ENCODE measurements around the gene SCARB2.

SCARB2 gene

DNA sequence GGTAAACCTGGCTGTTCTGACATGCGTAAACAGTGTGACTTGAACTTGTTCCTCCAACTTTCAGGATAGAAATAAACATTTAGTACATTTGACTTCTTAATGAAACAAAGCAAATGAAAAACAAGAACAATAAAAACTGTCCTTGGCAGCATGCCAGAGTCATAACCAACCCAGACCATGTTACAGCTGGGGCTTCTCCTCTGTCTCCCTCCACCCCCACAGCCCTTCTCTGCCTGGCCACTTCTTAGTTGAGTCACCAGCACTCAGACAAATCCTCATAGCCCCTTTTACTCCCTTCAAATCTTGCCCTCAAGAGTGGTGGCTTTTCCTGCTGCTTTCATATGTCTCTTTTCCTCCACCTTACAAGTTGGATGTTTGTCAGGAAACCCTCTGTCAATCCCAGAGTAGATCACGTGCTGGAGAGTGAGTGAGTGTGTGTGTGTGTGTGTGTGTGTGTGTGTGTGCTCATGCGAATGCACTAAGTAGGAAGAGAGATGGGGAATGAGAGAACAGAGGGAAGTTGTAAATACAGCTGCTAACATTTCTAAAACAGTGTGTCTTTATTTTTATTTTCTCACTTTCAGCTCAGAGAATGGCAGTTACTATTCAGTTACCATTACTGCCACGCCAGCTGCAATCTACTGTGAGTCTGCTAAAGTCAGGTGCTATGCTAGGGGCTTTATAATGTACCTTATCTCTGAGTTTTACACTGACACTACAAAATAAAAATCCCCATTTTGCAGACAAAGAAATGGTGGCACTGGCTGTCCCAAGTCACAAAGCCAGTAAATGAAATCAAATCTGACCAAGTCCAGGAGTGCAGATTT is 15.0 kb downstream of the SCARB2 start:
- DNase-seq: peak; percentile 87 to 93 (median 89)

GRCh38 chr4:76197971-76198410 is 15.6 kb downstream of the SCARB2 start:
- DNase-seq: peak; percentile 77 to 91 (median 86)

DNA sequence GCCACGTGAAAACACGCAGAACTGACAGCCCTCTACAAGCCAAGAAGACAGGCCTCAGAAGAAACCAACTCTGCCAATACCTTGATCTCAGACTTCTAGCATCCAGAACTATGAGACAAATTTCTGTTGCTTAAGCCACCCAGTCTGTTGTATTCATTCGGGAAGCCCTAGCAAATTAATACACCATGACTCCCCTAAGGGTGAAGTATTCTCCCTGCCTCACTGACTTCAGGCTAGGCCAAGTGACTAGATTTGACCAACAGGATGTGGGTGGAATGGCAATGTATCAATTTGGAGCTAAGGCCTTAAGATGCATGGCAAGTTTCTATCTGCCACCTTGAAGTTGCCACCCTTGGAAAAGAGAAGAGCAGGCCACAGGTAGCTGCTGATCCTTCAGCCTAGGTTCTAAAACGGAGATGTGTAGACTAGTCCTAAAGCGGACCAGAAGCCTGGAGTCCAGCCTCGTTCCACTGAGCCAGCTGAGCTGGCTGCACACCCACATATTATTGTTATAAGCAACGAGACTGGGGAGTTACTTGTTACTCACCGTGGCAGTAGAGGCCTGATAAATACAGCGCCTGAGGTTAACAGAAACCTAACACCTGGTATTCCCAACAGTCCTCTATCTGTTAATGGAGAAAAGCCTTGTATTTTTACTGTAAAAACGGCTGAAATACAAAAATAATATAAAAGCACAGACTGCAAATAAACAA is 16.4 kb downstream of the SCARB2 start:
- DNase-seq: peak in 1 of 4 experiments; percentile 31

- no peak for DNase-seq
Observed at GRCh38 chr4:76196376-76196775, 17.2 kb downstream of the SCARB2 start.

- DNase-seq: no peak
Observed at GRCh38 chr4:76195326-76195725, 18.3 kb downstream of the SCARB2 start.

- peak; percentile 80 to 97 (median 90) for DNase-seq
Observed at GRCh38 chr4:76194325-76194724, 19.3 kb downstream of the SCARB2 start.

DNA sequence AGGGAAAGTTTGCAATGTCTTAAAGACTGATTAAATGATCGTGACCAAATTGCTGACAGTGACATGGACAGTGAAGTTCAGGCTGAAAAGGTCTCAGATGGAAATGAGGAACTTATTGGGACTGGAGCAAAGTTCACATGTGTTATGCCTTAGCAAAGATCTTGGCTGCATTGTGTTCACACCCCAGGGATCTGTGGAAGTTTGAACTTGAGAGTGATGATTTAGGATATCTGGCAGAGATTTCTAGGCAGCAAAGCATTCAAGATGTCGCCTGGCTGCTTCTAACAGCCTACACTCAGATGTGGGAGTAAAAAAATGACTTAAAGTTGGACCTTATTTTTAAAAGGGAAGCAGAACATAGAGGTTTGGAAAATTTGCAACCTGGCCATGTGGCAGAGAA is 21.4 kb downstream of the SCARB2 start:
- peak; percentile 52 to 76 (median 64) for DNase-seq

- DNase-seq: no peak
Observed at GRCh38 chr4:76188557-76188956, 25.1 kb downstream of the SCARB2 start.

DNA sequence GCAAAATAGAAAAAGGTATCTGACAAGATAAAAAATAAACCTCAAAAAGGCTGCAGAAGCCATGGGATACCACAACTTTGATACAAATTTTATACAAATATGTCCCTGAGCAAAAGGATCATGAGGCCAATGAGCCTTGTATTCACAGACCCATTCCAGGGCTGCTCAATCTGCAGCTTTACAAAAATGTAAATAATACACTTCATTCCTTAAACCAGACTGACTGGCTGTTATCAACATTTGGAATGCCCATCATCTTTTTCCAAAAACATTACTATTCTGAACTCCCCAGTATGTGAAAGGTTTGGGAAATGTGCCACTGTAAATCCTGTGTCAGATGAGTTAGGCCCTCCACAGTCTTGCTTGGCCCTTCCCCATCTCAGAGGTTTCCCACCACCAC is 25.5 kb downstream of the SCARB2 start:
- no peak for DNase-seq

GRCh38 chr4:76187152-76187551 is 26.5 kb downstream of the SCARB2 start:
- no peak for DNase-seq

- no peak for DNase-seq
Observed at GRCh38 chr4:76182463-76182862, 31.2 kb downstream of the SCARB2 start.

GRCh38 chr4:76179398-76180318 is 34.0 kb downstream of the SCARB2 start:
- peak; percentile 89 to 95 (median 92) for DNase-seq

DNA sequence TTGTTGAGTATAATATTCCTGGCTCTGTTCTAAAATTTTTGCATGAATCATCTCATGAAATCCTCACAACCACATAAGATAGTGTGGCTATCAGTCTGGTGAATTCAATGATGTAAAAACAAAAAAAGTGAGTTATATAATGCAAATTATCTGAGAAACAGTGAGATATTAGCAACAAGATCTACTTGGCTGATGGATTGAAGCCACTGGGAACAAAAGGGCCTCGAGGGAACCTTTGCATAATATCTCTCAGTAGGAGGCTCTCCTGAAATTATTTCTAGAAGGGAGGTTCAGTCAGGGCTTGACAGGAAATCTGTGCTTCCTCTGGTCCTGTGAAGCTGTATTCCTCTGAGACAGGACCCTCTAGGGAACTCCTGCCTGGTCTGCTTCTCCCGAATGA is 35.3 kb downstream of the SCARB2 start:
- no peak for DNase-seq

DNA sequence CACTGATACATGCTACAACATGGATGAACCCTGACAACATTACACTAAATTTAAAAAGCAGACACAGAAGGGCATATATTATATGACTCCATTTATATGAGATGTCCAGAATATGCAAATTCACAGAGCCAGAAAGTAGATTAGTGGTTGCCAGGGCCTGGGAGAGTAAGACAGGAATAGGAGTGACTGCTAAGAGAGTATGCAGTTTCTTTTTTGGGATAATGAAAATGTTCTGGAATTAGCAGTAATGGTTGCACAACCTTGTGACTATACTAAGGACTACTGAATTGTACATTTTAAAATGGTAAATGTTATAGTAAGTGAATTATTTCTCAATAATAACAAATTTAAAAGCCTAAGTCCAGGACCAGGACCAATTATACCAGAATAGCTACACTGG is 35.9 kb downstream of the SCARB2 start:
- DNase-seq: no peak

GRCh38 chr4:76175336-76175735 is 38.3 kb downstream of the SCARB2 start:
- no peak for DNase-seq

GRCh38 chr4:76174216-76174615 is 39.4 kb downstream of the SCARB2 start:
- DNase-seq: no peak

- no peak for DNase-seq
Observed at GRCh38 chr4:76168688-76169087, 44.9 kb downstream of the SCARB2 start.

GRCh38 chr4:76166480-76166879 is 47.1 kb downstream of the SCARB2 start:
- DNase-seq: no peak

- DNase-seq: no peak
Observed at GRCh38 chr4:76160355-76160754, 53.3 kb downstream of the SCARB2 start.

GRCh38 chr4:76156635-76157034 is 57.0 kb downstream of the SCARB2 start:
- DNase-seq: no peak

GRCh38 chr4:76155979-76156378 is 57.6 kb downstream of the SCARB2 start:
- DNase-seq: no peak

DNA sequence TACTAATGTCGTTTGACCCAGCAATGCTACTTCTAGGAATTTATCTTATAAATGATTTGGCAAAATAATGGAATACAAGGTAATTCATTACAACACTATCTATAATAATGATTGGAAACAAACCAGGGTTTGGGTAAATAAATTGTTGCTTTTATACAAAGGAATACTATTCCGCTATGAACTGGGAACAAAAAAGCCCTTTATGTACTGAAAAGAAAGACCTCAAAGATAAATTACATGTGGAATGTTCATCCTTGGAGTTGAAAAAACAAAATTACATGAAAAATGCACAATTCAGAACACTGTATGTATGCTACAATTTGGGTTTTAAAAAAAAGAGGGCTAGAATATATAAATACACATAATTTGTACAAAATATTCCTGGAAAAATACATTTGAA is 60.3 kb downstream of the SCARB2 start:
- no peak for DNase-seq

Data from suppressor macrophage (primary cell).